ENCODE data around the gene CAPN10. TPM values are rescaled to one million over a fixed set of nuclear protein-coding genes. Genes with fewer than 3 reads are reported as not detected.

Gene CAPN10
- total and polyA plus RNA-seq, 2 donors (not counting 3 experiments of a cell fraction or from before 2014, with no cell fraction given) = 25.2 to 39.9 TPM

DNA sequence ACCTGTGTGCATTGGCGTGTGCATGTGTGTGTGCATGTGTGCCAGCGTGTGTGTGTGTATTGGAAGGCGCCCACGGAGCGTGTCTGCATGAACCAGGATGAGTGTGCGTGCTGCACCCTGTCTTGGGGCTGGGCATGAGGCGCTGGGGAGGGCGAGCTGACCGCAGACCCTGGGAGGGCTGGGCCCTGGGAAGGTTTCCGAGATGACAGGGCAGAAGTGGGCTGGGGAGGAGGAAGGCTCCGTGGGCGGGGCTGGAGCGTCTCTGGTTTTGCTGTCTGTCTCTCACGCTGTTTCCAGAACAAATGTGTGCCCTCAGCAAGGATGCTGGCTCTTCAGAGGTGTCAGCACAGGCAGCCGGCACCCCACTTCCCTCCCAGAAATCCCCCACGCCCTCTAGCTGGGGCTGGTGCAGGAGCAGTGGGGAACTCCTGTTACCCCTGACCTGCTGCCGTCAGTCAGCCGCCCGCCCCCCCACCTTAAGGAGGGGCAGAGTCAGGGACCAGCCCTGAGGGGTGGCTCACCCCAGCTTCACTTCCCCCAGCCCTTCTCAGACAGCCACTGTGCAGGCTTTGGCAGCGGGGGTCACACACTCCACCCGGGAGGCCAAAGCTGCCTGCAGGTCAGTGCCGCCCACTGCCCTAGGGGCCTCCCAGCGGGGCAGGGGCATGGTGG lies 38.6 kb downstream of the CAPN10 start, which contains the start of gene GPR35:
GPR35 (plus strand) TSS at position 531 of the 672 bp plus-strand sequence. CDS start 4,473 bp downstream, outside the sequence.
- no peaks in the 10 kb centered on the region for H3K9me1 ChIP-seq (replicated peaks; ENCODE audit: control insufficient read depth, extremely low read depth, insufficient read depth, low read length)
- no peaks in the 10 kb centered on the region for H3K9me3 ChIP-seq (replicated peaks; ENCODE audit: control insufficient read depth, insufficient read depth, low read length)
- no peak within 1 kb of the TSS for H3K9ac ChIP-seq (replicated peaks; ENCODE audit: extremely low read depth, insufficient read depth, low read length)
- H4K20me1 ChIP-seq (replicated peaks; ENCODE audit: control insufficient read depth, extremely low read depth, insufficient read depth, low read length) = no peaks in the 10 kb centered on the region
- intact Hi-C loops (cut with micrococcal nuclease) (no loop called here), dilution Hi-C loops (cut with MboI; ENCODE audit: extremely low pct_ligation_motif_present, low sequenced_read_pairs) (no loop called here)
- no peak for DNase-seq (ENCODE audit: low read depth, low spot score)
- H3K27me3 ChIP-seq (ENCODE audit: control insufficient read depth in 2 of 2, insufficient read depth in 2 of 2, low read length in 2 of 2) = no peaks in the 10 kb centered on the region
- POLR2A ChIA-PET = no interaction called here
- no peaks in the 10 kb centered on the region for H3K4me1 ChIP-seq (ENCODE audit: control insufficient read depth, extremely low read depth, insufficient read depth, low read length)
- no peaks in the 10 kb centered on the region for H3K79me2 ChIP-seq (ENCODE audit: control insufficient read depth, insufficient read depth, low read length)
- no TSS peak for BruUV-seq (replicated peaks)
- H3K27ac ChIP-seq (ENCODE audit: insufficient read depth, low read depth, low read length) = no peak within 1 kb of the TSS
- no peak for TF ChIP-seq FOS (IDR thresholded peaks at IDR 0.05; ENCODE audit: borderline replicate concordance, insufficient read depth, low read length)
- no peak within 1 kb of the TSS for H3K4me3 ChIP-seq (replicated peaks in 1 of 3; ENCODE audit: insufficient read depth in 1 of 3, low read depth in 1 of 3, low read length in 3 of 3)
- FAIRE-seq = no peak
- no peak within 1 kb of the TSS for H3K4me2 ChIP-seq (ENCODE audit: insufficient read depth, low read length)
- no peak within 1 kb of the TSS for H2AFZ ChIP-seq (ENCODE audit: low read depth, low read length)
- CTCF ChIA-PET = no interaction called here
- no peaks in the 10 kb centered on the region for H3K36me3 ChIP-seq (ENCODE audit: control insufficient read depth in 2 of 2, extremely low read depth in 1 of 2, insufficient read depth in 2 of 2, low read length in 2 of 2)

DNA sequence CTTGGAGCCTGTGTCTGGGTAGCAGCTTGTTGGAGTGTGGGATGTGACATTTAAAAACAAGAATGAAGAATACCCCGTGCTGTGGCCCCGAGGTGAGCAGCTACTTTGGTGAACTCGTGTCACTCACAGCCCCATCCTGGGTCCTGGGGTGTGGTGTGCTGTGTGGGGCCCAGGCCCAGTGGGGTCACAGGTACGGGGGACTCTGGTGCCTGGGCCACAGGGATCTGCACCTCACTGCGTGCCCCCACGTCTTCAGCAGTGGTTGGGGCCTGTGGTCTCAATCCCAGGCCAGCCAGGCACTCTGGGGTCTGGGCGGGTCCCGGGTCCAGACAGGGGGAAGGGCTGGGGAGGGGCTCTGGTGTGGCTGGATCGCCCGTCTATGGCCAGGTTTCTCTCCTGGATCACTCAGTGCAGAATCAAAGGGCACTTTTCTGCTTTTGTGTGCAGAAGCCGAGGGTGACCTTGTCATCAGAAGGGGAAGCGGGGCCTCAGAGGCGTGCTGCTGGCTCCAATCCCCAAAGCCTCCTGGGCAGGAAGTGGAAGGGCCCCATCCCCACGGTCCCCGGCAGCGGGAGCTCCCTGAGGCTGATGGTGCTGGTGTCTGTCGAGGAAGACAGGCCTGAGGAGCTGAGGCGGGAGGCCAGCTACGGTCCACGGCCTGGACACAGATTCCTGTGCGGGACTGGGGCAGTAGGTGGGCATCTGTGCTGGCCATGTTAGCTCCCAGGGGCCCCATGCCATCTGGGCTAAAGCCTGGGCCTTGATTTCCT lies 40.2 kb downstream of the CAPN10 start:
- no peaks in the 10 kb centered on the region for H3K79me2 ChIP-seq (ENCODE audit: control insufficient read depth, insufficient read depth, low read length)
- no peak overlapping the region for H3K27ac ChIP-seq (ENCODE audit: insufficient read depth, low read depth, low read length)
- intact Hi-C loops (cut with micrococcal nuclease) (no loop called here), dilution Hi-C loops (cut with MboI; ENCODE audit: extremely low pct_ligation_motif_present, low sequenced_read_pairs) (no loop called here)
- H3K4me2 ChIP-seq (ENCODE audit: insufficient read depth, low read length) = no peak overlapping the region
- H3K36me3 ChIP-seq (ENCODE audit: control insufficient read depth in 2 of 2, extremely low read depth in 1 of 2, insufficient read depth in 2 of 2, low read length in 2 of 2) = no peaks in the 10 kb centered on the region
- H3K27me3 ChIP-seq (ENCODE audit: control insufficient read depth in 2 of 2, insufficient read depth in 2 of 2, low read length in 2 of 2) = no peaks in the 10 kb centered on the region
- DNase-seq (ENCODE audit: low read depth, low spot score) (no peak), FAIRE-seq (no peak)
- ChIA-PET CTCF (no interaction called here), POLR2A (interaction anchor here (0.6 kb wide), 1 partner anchor 254 kb away, joined by 4 read pairs; no protein-coding TSS in a partner anchor)
- H3K4me1 ChIP-seq (ENCODE audit: control insufficient read depth, extremely low read depth, insufficient read depth, low read length) = no peaks in the 10 kb centered on the region
- no peak overlapping the region for H2AFZ ChIP-seq (ENCODE audit: low read depth, low read length)
- BruUV-seq (replicated peaks) = no TSS peak
- no peaks in the 10 kb centered on the region for H4K20me1 ChIP-seq (replicated peaks; ENCODE audit: control insufficient read depth, extremely low read depth, insufficient read depth, low read length)
- H3K9me1 ChIP-seq (replicated peaks; ENCODE audit: control insufficient read depth, extremely low read depth, insufficient read depth, low read length) = no peaks in the 10 kb centered on the region
- H3K9me3 ChIP-seq (replicated peaks; ENCODE audit: control insufficient read depth, insufficient read depth, low read length) = no peaks in the 10 kb centered on the region
- TF ChIP-seq FOS (IDR thresholded peaks at IDR 0.05; ENCODE audit: borderline replicate concordance, insufficient read depth, low read length) (no peak), MYC (IDR thresholded peaks at IDR 0.05; ENCODE audit: low read depth, low read length) (no peak), EZH2 (IDR thresholded peaks at IDR 0.05; ENCODE audit: borderline replicate concordance, low read depth, low read length, severe bottlenecking) (no peak), MAX (IDR thresholded peaks at IDR 0.05; ENCODE audit: insufficient read depth, insufficient read length) (no peak), POLR2A (IDR thresholded peaks at IDR 0.05; ENCODE audit: low read depth, low read length) (no peak), GATA2 (IDR thresholded peaks at IDR 0.05; ENCODE audit: insufficient read depth, insufficient read length, low read depth, low read length) (no peak), POLR2AphosphoS5 (IDR thresholded peaks at IDR 0.05; ENCODE audit: insufficient read depth, low read depth, low read length) (no peak), JUN (IDR thresholded peaks at IDR 0.05; ENCODE audit: borderline replicate concordance, insufficient read depth, insufficient read length, low read depth) (no peak)
- TF ChIP-seq, protein P1, sequence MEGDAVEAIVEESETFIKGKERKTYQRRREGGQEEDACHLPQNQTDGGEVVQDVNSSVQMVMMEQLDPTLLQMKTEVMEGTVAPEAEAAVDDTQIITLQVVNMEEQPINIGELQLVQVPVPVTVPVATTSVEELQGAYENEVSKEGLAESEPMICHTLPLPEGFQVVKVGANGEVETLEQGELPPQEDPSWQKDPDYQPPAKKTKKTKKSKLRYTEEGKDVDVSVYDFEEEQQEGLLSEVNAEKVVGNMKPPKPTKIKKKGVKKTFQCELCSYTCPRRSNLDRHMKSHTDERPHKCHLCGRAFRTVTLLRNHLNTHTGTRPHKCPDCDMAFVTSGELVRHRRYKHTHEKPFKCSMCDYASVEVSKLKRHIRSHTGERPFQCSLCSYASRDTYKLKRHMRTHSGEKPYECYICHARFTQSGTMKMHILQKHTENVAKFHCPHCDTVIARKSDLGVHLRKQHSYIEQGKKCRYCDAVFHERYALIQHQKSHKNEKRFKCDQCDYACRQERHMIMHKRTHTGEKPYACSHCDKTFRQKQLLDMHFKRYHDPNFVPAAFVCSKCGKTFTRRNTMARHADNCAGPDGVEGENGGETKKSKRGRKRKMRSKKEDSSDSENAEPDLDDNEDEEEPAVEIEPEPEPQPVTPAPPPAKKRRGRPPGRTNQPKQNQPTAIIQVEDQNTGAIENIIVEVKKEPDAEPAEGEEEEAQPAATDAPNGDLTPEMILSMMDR (IDR thresholded peaks at IDR 0.05; ENCODE audit: extremely low read depth in 1 of 2, insufficient read depth in 1 of 2, low read depth in 1 of 2, low read length in 2 of 2) = no peak
- H3K4me3 ChIP-seq (replicated peaks in 1 of 3; ENCODE audit: insufficient read depth in 1 of 3, low read depth in 1 of 3, low read length in 3 of 3) = no peak overlapping the region
- no peak overlapping the region for H3K9ac ChIP-seq (replicated peaks; ENCODE audit: extremely low read depth, insufficient read depth, low read length)

Data from endothelial cell of umbilical vein (primary cell).